ENCODE measurements around the gene DLGAP1.

Gene DLGAP1

DNA sequence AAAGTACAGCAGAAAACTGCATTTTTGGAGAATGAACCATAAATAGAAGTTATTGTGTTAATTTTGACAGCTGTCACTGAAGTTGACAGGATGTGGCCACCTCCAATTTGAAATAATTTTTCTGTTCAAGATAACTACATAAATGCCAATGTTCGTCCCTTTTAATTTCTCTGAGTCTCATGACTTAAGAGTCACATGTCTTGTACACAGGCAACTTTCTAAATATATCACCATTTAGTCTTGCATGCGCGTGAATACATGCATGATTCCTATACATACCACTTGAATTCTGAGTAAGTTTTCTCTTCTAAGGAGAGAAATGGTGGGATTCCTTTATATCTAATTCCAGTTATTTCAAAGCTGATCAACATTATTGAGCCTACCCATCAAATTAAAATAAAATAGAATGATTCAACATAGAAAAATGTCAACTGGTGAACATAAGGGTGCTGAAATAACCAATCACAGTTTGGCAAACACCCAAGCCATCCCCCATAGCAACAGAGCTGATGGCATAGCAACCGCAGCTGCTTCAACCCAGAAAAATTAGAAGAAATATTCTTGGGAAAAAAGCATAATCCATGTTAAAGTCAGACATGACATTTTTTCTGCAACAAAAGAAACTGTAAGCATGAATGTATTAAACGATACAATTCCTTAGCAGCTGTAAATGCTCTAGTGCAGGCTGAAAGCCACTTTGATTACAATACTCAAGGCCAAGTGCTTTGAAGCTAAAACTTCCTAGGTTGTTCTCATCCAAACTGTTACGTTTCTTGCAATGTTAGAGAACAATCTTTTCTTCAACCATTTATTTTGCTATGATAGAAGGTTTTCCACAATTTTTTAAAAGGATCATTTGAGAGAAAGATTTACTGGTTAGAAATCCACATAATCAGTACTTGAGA, 282.7 kb downstream of the DLGAP1 start:
- no peak for TF ChIP-seq GLIS3 (CRISPR knock-in tag; IDR thresholded peaks at IDR 0.05)
- no peak for TF ChIP-seq ISL1 (CRISPR knock-in tag; IDR thresholded peaks at IDR 0.05)
- TF ChIP-seq RARB (CRISPR knock-in tag; IDR thresholded peaks at IDR 0.05) = no peak
- TF ChIP-seq, protein P1, sequence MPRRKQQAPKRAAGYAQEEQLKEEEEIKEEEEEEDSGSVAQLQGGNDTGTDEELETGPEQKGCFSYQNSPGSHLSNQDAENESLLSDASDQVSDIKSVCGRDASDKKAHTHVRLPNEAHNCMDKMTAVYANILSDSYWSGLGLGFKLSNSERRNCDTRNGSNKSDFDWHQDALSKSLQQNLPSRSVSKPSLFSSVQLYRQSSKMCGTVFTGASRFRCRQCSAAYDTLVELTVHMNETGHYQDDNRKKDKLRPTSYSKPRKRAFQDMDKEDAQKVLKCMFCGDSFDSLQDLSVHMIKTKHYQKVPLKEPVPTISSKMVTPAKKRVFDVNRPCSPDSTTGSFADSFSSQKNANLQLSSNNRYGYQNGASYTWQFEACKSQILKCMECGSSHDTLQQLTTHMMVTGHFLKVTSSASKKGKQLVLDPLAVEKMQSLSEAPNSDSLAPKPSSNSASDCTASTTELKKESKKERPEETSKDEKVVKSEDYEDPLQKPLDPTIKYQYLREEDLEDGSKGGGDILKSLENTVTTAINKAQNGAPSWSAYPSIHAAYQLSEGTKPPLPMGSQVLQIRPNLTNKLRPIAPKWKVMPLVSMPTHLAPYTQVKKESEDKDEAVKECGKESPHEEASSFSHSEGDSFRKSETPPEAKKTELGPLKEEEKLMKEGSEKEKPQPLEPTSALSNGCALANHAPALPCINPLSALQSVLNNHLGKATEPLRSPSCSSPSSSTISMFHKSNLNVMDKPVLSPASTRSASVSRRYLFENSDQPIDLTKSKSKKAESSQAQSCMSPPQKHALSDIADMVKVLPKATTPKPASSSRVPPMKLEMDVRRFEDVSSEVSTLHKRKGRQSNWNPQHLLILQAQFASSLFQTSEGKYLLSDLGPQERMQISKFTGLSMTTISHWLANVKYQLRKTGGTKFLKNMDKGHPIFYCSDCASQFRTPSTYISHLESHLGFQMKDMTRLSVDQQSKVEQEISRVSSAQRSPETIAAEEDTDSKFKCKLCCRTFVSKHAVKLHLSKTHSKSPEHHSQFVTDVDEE (CRISPR knock-in tag; IDR thresholded peaks at IDR 0.05) = no peak
- no peak for TF ChIP-seq PPARA (CRISPR knock-in tag; IDR thresholded peaks at IDR 0.05; ENCODE audit: borderline replicate concordance)
- no peak for TF ChIP-seq ZFP30 (CRISPR knock-in tag; IDR thresholded peaks at IDR 0.05)
- no peak for TF ChIP-seq SNAI2 (CRISPR knock-in tag; IDR thresholded peaks at IDR 0.05)
- TF ChIP-seq, protein P2, sequence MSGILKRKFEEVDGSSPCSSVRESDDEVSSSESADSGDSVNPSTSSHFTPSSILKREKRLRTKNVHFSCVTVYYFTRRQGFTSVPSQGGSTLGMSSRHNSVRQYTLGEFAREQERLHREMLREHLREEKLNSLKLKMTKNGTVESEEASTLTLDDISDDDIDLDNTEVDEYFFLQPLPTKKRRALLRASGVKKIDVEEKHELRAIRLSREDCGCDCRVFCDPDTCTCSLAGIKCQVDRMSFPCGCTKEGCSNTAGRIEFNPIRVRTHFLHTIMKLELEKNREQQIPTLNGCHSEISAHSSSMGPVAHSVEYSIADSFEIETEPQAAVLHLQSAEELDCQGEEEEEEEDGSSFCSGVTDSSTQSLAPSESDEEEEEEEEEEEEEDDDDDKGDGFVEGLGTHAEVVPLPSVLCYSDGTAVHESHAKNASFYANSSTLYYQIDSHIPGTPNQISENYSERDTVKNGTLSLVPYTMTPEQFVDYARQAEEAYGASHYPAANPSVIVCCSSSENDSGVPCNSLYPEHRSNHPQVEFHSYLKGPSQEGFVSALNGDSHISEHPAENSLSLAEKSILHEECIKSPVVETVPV (CRISPR knock-in tag; IDR thresholded peaks at IDR 0.05) = no peak
- ATAC-seq = no peak

DNA sequence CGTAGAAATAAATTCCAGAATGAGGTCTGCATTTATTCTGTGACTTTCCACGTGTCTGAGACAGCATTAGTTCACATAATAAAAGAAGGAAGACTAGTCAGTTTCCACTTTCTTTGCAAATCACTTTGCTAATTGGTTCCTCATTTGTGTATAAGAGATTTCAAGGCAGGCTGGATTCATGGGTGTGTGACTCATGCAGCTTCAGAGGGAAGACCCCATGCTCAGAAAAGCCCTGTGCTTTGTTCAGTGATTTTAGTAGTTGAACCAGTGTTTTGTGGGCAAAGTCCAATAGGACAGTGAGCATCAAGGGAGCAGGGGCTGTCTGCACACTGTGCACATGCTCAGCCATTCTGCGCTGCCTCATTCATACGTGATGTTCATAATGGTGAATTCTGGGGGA, 297.8 kb downstream of the DLGAP1 start:
- ATAC-seq = no peak

DNA sequence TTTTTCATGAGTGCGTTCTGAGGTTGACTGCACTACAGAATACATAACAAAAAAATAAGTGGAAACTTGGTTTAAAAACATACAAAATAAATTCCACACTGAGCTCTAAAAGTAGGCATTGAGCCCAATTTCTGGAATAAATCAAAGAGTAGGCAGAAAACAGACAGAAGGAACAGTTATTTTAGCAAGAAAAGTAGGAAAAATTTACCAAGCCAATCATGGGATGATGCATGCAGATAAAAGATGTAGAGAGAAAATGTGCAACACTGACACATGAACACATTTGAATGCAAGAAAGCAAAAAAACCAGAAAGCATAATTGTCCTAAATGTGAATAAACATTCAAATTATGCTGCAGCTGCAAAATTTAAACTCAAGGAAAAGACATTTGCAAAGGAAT, 308.3 kb downstream of the DLGAP1 start:
- no peak for ATAC-seq
- TF ChIP-seq ZFP30 (CRISPR knock-in tag; IDR thresholded peaks at IDR 0.05) (no peak), RARB (CRISPR knock-in tag; IDR thresholded peaks at IDR 0.05) (no peak), ZC3H10 (CRISPR knock-in tag; IDR thresholded peaks at IDR 0.05) (no peak), GLIS3 (CRISPR knock-in tag; IDR thresholded peaks at IDR 0.05) (no peak), ZFP3 (CRISPR knock-in tag; IDR thresholded peaks at IDR 0.05) (no peak), ESRRG (CRISPR knock-in tag; IDR thresholded peaks at IDR 0.05) (no peak), ZNF8 (CRISPR knock-in tag; IDR thresholded peaks at IDR 0.05) (no peak)
- TF ChIP-seq, protein P3, sequence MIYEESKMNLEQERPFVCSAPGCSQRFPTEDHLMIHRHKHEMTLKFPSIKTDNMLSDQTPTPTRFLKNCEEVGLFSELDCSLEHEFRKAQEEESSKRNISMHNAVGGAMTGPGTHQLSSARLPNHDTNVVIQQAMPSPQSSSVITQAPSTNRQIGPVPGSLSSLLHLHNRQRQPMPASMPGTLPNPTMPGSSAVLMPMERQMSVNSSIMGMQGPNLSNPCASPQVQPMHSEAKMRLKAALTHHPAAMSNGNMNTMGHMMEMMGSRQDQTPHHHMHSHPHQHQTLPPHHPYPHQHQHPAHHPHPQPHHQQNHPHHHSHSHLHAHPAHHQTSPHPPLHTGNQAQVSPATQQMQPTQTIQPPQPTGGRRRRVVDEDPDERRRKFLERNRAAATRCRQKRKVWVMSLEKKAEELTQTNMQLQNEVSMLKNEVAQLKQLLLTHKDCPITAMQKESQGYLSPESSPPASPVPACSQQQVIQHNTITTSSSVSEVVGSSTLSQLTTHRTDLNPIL (CRISPR knock-in tag; IDR thresholded peaks at IDR 0.05; ENCODE audit: low read depth) = no peak
- TF ChIP-seq, protein P1 (CRISPR knock-in tag; IDR thresholded peaks at IDR 0.05) = no peak

More for the DNA sequence above, 297.8 kb downstream of the DLGAP1 start:
- TF ChIP-seq CSDC2 (CRISPR knock-in tag; IDR thresholded peaks at IDR 0.05) (no peak), ZFP3 (CRISPR knock-in tag; IDR thresholded peaks at IDR 0.05) (no peak), TOX (CRISPR knock-in tag; IDR thresholded peaks at IDR 0.05; ENCODE audit: borderline replicate concordance) (no peak), ARNTL (CRISPR knock-in tag; IDR thresholded peaks at IDR 0.05; ENCODE audit: borderline replicate concordance, low read depth) (no peak), ZNF8 (CRISPR knock-in tag; IDR thresholded peaks at IDR 0.05) (no peak), ISL1 (CRISPR knock-in tag; IDR thresholded peaks at IDR 0.05) (no peak), BACH2 (CRISPR knock-in tag; IDR thresholded peaks at IDR 0.05; ENCODE audit: borderline replicate concordance) (no peak), ZNF565 (CRISPR knock-in tag; conservative IDR thresholded peaks at IDR 0.05; ENCODE audit: low read depth) (no peak), SNAI2 (CRISPR knock-in tag; IDR thresholded peaks at IDR 0.05) (no peak), GLIS3 (CRISPR knock-in tag; IDR thresholded peaks at IDR 0.05) (no peak)
- TF ChIP-seq, protein P4, sequence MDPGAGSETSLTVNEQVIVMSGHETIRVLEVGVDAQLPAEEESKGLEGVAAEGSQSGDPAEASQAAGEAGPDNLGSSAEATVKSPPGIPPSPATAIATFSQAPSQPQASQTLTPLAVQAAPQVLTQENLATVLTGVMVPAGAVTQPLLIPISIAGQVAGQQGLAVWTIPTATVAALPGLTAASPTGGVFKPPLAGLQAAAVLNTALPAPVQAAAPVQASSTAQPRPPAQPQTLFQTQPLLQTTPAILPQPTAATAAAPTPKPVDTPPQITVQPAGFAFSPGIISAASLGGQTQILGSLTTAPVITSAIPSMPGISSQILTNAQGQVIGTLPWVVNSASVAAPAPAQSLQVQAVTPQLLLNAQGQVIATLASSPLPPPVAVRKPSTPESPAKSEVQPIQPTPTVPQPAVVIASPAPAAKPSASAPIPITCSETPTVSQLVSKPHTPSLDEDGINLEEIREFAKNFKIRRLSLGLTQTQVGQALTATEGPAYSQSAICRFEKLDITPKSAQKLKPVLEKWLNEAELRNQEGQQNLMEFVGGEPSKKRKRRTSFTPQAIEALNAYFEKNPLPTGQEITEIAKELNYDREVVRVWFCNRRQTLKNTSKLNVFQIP (CRISPR knock-in tag; IDR thresholded peaks at IDR 0.05; ENCODE audit: borderline replicate concordance, low read depth) = no peak
- TF ChIP-seq, protein P5, sequence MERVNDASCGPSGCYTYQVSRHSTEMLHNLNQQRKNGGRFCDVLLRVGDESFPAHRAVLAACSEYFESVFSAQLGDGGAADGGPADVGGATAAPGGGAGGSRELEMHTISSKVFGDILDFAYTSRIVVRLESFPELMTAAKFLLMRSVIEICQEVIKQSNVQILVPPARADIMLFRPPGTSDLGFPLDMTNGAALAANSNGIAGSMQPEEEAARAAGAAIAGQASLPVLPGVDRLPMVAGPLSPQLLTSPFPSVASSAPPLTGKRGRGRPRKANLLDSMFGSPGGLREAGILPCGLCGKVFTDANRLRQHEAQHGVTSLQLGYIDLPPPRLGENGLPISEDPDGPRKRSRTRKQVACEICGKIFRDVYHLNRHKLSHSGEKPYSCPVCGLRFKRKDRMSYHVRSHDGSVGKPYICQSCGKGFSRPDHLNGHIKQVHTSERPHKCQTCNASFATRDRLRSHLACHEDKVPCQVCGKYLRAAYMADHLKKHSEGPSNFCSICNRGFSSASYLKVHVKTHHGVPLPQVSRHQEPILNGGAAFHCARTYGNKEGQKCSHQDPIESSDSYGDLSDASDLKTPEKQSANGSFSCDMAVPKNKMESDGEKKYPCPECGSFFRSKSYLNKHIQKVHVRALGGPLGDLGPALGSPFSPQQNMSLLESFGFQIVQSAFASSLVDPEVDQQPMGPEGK (CRISPR knock-in tag; IDR thresholded peaks at IDR 0.05; ENCODE audit: borderline replicate concordance) = no peak
- TF ChIP-seq, protein P1 (CRISPR knock-in tag; IDR thresholded peaks at IDR 0.05) = no peak

All from SK-N-SH treated with all-trans-retinoic acid at 6 μM for 48 hours (cell line).